ENCODE results near the gene ZNF784.

- no peak for TF ChIP-seq CTCF (IDR thresholded peaks at IDR 0.05; ENCODE audit: insufficient read depth, low read length, poor library complexity, severe bottlenecking)
- TF ChIP-seq EZH2phosphoT487 (conservative IDR thresholded peaks at IDR 0.05; ENCODE audit: low read length) = no peak
Observed at GRCh38 chr19:55580628-55581144, 43.7 kb downstream of the ZNF784 start, which contains the start of gene ZNF579.

Data from SU-DHL-6 (cell line).